ENCODE data around the gene OR2AG1. TPM values are rescaled to one million over a fixed set of nuclear protein-coding genes. Genes with fewer than 3 reads are reported as not detected.
A peak's percentile ranks its signal among the peaks of the same experiment; 100 is the strongest.

OR2AG1 gene
- total RNA-seq, 6 experiments from 2014 or later, result not detected

DNA sequence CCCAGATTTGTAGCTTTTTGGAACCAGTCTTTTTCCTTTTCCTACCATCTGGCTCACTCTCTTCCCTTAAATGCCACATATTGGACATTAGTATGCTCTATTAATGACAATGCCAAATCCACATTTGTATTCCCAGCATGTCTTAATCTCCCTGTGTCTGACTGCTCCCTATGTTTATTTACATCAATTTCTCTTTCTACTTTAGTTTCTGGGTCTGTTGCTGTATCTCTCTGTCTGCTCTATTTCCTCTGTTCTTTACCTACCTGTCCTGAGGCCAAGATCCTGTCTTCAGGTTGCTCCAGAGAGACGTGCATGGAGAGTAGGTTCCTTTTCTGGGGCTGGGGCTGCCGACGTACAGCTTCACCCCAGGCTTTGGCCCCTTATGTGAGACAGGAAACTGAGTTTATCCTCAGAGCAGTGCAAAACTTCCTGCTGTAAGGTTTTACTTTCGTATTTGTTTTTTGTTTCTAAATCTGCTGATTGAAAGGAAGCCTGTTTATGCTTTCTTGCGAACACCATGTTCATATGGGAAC lies 36.7 kb upstream of the OR2AG1 start:
- no peaks in the 10 kb centered on the region for H3K9me3 Mint-ChIP-seq
- no peak overlapping the region for H3K27ac Mint-ChIP-seq
- DNase-seq, result no peak
- no peaks in the 10 kb centered on the region for H3K4me1 Mint-ChIP-seq (ENCODE audit: low read depth)
- no peak overlapping the region for H3K4me3 Mint-ChIP-seq
- peaks cover 17% of the 10 kb centered on the region for H3K27me3 Mint-ChIP-seq (ENCODE audit: insufficient read depth)
- H3K36me3 Mint-ChIP-seq (ENCODE audit: low read depth), result no peaks in the 10 kb centered on the region
- TF ChIP-seq, protein P1, sequence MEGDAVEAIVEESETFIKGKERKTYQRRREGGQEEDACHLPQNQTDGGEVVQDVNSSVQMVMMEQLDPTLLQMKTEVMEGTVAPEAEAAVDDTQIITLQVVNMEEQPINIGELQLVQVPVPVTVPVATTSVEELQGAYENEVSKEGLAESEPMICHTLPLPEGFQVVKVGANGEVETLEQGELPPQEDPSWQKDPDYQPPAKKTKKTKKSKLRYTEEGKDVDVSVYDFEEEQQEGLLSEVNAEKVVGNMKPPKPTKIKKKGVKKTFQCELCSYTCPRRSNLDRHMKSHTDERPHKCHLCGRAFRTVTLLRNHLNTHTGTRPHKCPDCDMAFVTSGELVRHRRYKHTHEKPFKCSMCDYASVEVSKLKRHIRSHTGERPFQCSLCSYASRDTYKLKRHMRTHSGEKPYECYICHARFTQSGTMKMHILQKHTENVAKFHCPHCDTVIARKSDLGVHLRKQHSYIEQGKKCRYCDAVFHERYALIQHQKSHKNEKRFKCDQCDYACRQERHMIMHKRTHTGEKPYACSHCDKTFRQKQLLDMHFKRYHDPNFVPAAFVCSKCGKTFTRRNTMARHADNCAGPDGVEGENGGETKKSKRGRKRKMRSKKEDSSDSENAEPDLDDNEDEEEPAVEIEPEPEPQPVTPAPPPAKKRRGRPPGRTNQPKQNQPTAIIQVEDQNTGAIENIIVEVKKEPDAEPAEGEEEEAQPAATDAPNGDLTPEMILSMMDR (IDR thresholded peaks at IDR 0.05), result no peak

DNA sequence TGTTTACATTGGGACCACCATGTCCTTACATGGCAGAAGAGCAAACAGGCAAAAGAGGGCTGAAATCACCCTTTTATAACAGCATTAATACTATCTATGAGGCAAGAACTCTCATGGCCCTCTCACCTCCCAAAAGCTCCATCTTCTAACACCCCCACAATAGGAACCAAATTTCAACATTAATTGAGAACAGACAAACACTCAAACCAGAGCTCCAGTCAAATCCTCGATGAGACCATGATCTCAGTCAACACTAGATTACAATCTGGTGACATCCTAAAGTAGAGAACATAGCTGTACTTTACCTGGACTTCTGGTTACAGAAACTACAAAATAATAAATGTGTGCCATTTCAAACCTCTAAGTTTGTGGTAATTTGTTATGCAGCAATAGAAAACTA lies 36.2 kb upstream of the OR2AG1 start:
- Mint-ChIP-seq H3K27me3 (ENCODE audit: insufficient read depth) (peaks cover 17% of the 10 kb centered on the region), H3K4me1 (ENCODE audit: low read depth) (no peaks in the 10 kb centered on the region), H3K4me3 (no peak overlapping the region), H3K9me3 (no peaks in the 10 kb centered on the region), H3K27ac (no peak overlapping the region), H3K36me3 (ENCODE audit: low read depth) (no peaks in the 10 kb centered on the region)
- TF ChIP-seq, protein P1 (IDR thresholded peaks at IDR 0.05), result no peak
- DNase-seq, result no peak

DNA sequence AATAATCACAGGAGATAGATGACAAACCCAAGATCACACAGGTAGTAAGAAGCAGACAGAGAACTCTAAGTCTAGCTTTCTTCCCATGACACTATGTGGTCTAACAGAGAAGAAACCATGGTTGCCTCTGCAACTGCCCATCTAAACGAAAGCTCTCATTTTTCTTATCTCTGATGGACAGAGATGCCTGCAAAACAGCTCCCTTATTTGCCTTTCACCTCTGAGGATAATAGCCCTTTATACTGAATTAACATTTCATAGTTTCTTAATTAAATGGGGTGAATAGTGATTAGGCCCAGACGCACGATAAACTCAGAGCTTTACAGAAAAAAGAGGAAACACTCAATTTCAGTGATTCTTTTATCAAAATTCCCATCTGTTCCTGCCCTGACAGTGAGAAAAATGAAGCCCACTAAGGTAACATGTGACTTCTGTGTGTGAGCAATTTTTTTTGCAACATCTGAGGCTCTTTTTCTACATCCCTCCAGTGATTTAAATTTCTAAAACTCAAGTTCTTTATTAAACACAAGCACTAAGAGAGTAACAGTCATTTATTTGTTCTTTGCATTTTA lies 35.6 kb upstream of the OR2AG1 start:
- DNase-seq, result no peak
- TF ChIP-seq, protein P1 (IDR thresholded peaks at IDR 0.05), result no peak
- Mint-ChIP-seq H3K27me3 (ENCODE audit: insufficient read depth) (peaks cover 17% of the 10 kb centered on the region), H3K4me3 (no peak overlapping the region), H3K9me3 (no peaks in the 10 kb centered on the region), H3K36me3 (ENCODE audit: low read depth) (no peaks in the 10 kb centered on the region), H3K4me1 (ENCODE audit: low read depth) (no peaks in the 10 kb centered on the region), H3K27ac (no peak overlapping the region)

DNA sequence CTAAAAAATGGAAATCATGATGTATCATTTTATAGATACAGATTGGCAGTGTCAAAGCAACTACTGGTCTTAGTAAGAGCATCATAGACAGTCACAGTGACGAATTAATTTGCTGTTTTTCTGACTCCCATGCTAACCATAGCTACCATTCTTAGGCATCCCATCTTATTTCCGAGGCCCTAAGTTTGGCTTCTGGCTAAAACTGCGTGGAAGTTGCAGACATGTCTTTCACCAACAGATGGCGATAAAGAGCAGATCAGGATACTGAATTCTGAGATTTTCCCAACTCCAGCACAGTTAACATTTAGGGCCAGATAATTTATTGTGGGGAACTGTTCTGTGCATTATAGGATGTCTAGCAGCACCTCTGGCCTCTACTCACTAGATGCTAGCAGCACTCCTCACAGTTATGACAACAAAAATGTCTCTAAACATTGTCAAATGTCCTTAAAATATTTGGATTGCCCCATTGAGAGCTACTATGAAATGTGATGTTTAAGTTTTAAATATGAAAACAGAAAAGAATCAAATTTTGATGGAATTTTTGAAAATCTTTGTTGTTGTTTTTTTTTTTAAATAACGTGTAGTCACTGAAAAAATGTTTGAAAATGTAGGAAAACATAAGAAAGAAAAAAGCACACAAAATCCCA lies 27.4 kb upstream of the OR2AG1 start:
- no peak overlapping the region for H3K4me3 Mint-ChIP-seq
- H3K36me3 Mint-ChIP-seq (ENCODE audit: low read depth), result no peaks in the 10 kb centered on the region
- peak; percentile 30 for DNase-seq
- H3K27ac Mint-ChIP-seq, result no peak overlapping the region
- H3K4me1 Mint-ChIP-seq (ENCODE audit: low read depth), result no peaks in the 10 kb centered on the region
- H3K9me3 Mint-ChIP-seq, result no peaks in the 10 kb centered on the region
- peaks cover 4% of the 10 kb centered on the region for H3K27me3 Mint-ChIP-seq (ENCODE audit: insufficient read depth)
- TF ChIP-seq, protein P1 (IDR thresholded peaks at IDR 0.05), result peak; percentile 93

DNA sequence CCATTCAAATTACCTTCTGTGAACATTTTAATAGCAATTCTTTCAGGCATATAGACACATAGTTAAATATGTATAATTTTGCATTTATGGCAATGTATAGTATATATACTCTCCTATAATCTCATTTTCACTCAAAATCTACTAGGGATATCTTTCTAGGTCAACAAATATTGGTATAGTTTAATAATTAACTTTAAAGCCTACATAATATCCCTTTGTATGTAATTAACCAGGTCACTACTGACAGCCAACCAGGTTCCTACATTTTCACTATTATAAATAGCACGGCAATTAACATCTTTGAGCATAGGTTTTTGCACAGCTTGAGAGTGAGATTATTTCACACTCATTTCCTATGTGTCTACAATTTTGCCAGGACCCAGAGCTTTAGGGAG lies 26.9 kb upstream of the OR2AG1 start:
- peaks cover 4% of the 10 kb centered on the region for H3K27me3 Mint-ChIP-seq (ENCODE audit: insufficient read depth)
- TF ChIP-seq, protein P1 (IDR thresholded peaks at IDR 0.05), result no peak

More for the DNA sequence above, 26.9 kb upstream of the OR2AG1 start:
- no peaks in the 10 kb centered on the region for H3K9me3 Mint-ChIP-seq
- H3K27ac Mint-ChIP-seq, result no peak overlapping the region
- DNase-seq, result no peak
- no peaks in the 10 kb centered on the region for H3K4me1 Mint-ChIP-seq (ENCODE audit: low read depth)
- no peaks in the 10 kb centered on the region for H3K36me3 Mint-ChIP-seq (ENCODE audit: low read depth)
- no peak overlapping the region for H3K4me3 Mint-ChIP-seq

Data from HFFc6 (cell line).